Heart left ventricle (tissue), 13 donors: Measurements from ENCODE around the gene RNU1-3.
"Not testable (repeated sequence)": the region's sequence is repeated elsewhere in the genome, so short reads cannot be mapped to it uniquely, and the experiment has no call there.

Experiments used
- CTCF ChIP-seq, 12 donors: fragments of 200-600 bp; sonication (generic) in 4 of 12; IDR thresholded peaks; one replicate each; pipeline versions ENCODE4 v1.5.0 to v1.8.0; 2018 to 2022; ENCODE audit warnings: antibody characterized with exemption in 12 of 12, mild to moderate bottlenecking in 5 of 12
- POLR2A ChIP-seq, 2 donors: fragments of 450-650 bp; IDR thresholded peaks; one replicate each; pipeline ENCODE4 v1.6.1; 2017; ENCODE audit warnings: antibody characterized with exemption in 2 of 2, mild to moderate bottlenecking in 2 of 2, moderate library complexity in 2 of 2
- donor health status: ischemic (EF 13 %, LVEDD 7.1; RV severe dilation, severe dysfunction).
- donor health status: DM: no; HTN: yes; CAD: no.
- donor health status: DM: no; HTN: no; CAD: no.
- donor health status: ischemic (EF 25% LVEDD 6.9; RV normal size, moderate dysfunction).
- donor health status: ischemic (EF 25% LVEDD 5.7; RV mildly dilated, moderate dysfunction).
- donor health status: ischemic (EF 35%, LVEDD 5.7; RV mildly dilated, moderate dysfunction).
- donor health status: nonischemic (EF 11% LVEDD 7.7; RV severe dilation, severe dysfunction).
- donor health status: DM: yes; HTN: yes; CAD: no.
- donor health status: PGD.
- donor health status: ischemic (EF 29% LVEDD 5.4; RV normal size, mild dysfunction).
- donor health status: nonischemic (EF 23%, LVEDD 6.1; RV moderate dilation, normal function).

DNA sequence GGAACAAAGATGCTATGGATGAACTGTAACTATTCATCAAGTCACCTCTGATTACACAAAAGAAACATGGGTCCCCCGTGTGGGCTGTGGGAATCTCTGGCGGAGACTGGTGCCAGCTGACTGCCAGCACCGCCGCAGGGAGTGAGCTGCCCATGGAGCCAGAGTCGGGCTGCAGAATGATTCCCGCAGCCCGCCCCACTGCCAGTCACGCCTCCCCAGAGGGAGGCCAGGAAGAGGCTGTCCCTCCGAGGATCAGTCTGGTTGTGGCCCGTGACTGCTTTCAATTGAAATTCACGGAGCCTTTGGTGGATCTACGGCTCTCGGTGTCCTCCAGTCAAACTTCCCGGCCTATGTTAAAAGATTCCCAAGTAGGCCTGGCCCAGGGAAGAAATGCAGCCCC lies 45.8 kb upstream of the RNU1-3 start:
- not testable (repeated sequence) for TF ChIP-seq CTCF, POLR2A (IDR thresholded peaks at IDR 0.05)
